Measurements from ENCODE around the gene NPAS2. TPM values are rescaled to one million over a fixed set of nuclear protein-coding genes. Genes with fewer than 3 reads are reported as not detected.

The NPAS2 gene
- total RNA-seq, 3 donors from 2014 or later (not counting 1 experiment from before 2014, with no cell fraction given) = not detected

GRCh38 chr2:100888601-100889000 is 68.7 kb downstream of the NPAS2 start:
- H3K4me3 Mint-ChIP-seq = no peak overlapping the region
- Histone ChIP-seq H3K36me3 (ENCODE audit: control insufficient read depth, insufficient read depth, low read length) (no peaks in the 10 kb centered on the region), H3K27ac (ENCODE audit: low read length) (no peak overlapping the region), H3K4me3 (ENCODE audit: low read length) (no peak overlapping the region), H3K27me3 (ENCODE audit: control insufficient read depth, insufficient read depth, low read length) (no peaks in the 10 kb centered on the region), H3K9me3 (ENCODE audit: control insufficient read depth, insufficient read depth, low read length) (no peaks in the 10 kb centered on the region), H3K4me1 (ENCODE audit: control insufficient read depth, insufficient read depth, low read length) (no peaks in the 10 kb centered on the region)
- H3K9me3 Mint-ChIP-seq = no peaks in the 10 kb centered on the region
- H3K4me1 Mint-ChIP-seq = no peaks in the 10 kb centered on the region
- no peak for TF ChIP-seq CTCF (IDR thresholded peaks at IDR 0.05)
- H3K27me3 Mint-ChIP-seq (ENCODE audit: low read depth in 2 of 2) = peaks cover 0 to 2% of the 10 kb centered on the region in 2 donors
- DNase-seq (no peak), ATAC-seq (no peak)
- H3K27ac Mint-ChIP-seq = no peak overlapping the region
- H3K36me3 Mint-ChIP-seq = no peaks in the 10 kb centered on the region
- 71% methylated on average over 3 of the region's 3 CpGs for WGBS (ENCODE audit: insufficient coverage)
- intact Hi-C loops (cut with micrococcal nuclease) = no loop called here

GRCh38 chr2:100889286-100889685 is 69.3 kb downstream of the NPAS2 start:
- H3K36me3 Mint-ChIP-seq = no peaks in the 10 kb centered on the region
- no peak overlapping the region for H3K4me3 Mint-ChIP-seq
- Histone ChIP-seq H3K9me3 (ENCODE audit: control insufficient read depth, insufficient read depth, low read length) (no peaks in the 10 kb centered on the region), H3K4me3 (ENCODE audit: low read length) (no peak overlapping the region), H3K27me3 (ENCODE audit: control insufficient read depth, insufficient read depth, low read length) (no peaks in the 10 kb centered on the region), H3K36me3 (ENCODE audit: control insufficient read depth, insufficient read depth, low read length) (no peaks in the 10 kb centered on the region), H3K27ac (ENCODE audit: low read length) (no peak overlapping the region), H3K4me1 (ENCODE audit: control insufficient read depth, insufficient read depth, low read length) (no peaks in the 10 kb centered on the region)
- no peak for TF ChIP-seq CTCF (IDR thresholded peaks at IDR 0.05)
- no peaks in the 10 kb centered on the region for H3K4me1 Mint-ChIP-seq
- H3K9me3 Mint-ChIP-seq = no peaks in the 10 kb centered on the region
- 88% methylated on average over 5 of the region's 6 CpGs for WGBS (ENCODE audit: insufficient coverage)
- DNase-seq (no peak), ATAC-seq (no peak)
- intact Hi-C loops (cut with micrococcal nuclease) = no loop called here
- no peak overlapping the region for H3K27ac Mint-ChIP-seq
- peaks cover 0 to 2% of the 10 kb centered on the region in 2 donors for H3K27me3 Mint-ChIP-seq (ENCODE audit: low read depth in 2 of 2)

- no peak overlapping the region for H3K27ac Mint-ChIP-seq
- no peaks in the 10 kb centered on the region for H3K4me1 ChIP-seq (ENCODE audit: control insufficient read depth, insufficient read depth, low read length)
- no peak overlapping the region for H3K4me3 Mint-ChIP-seq
- H3K27ac ChIP-seq (ENCODE audit: low read length) = no peak overlapping the region
- H3K9me3 Mint-ChIP-seq = no peaks in the 10 kb centered on the region
- H3K27me3 Mint-ChIP-seq (ENCODE audit: low read depth in 2 of 2) = no peaks in the 10 kb centered on the region
- 68% methylated on average over 13 of the region's 16 CpGs for WGBS (ENCODE audit: insufficient coverage)
- H3K36me3 ChIP-seq (ENCODE audit: control insufficient read depth, insufficient read depth, low read length) = no peaks in the 10 kb centered on the region
- ATAC-seq = no peak
- H3K4me1 Mint-ChIP-seq = no peaks in the 10 kb centered on the region
- no peak overlapping the region for H3K4me3 ChIP-seq (ENCODE audit: low read length)
- TF ChIP-seq CTCF (IDR thresholded peaks at IDR 0.05) = no peak
- H3K27me3 ChIP-seq (ENCODE audit: control insufficient read depth, insufficient read depth, low read length) = no peaks in the 10 kb centered on the region
- intact Hi-C loops (cut with micrococcal nuclease) = no loop called here
- DNase-seq = no peak
- H3K9me3 ChIP-seq (ENCODE audit: control insufficient read depth, insufficient read depth, low read length) = no peaks in the 10 kb centered on the region
- no peaks in the 10 kb centered on the region for H3K36me3 Mint-ChIP-seq
These were observed 72.1 kb downstream of the NPAS2 start for GRCh38 chr2:100891906-100892642.

Data from natural killer cell (primary cell).